ENCODE data around the gene RTP5. TPM values are rescaled to one million over a fixed set of nuclear protein-coding genes. Genes with fewer than 3 reads are reported as not detected.

The RTP5 gene
- total and polyA plus RNA-seq, 2 of the 8 experiments (the other 6 are each of a cell fraction or from before 2014, with no cell fraction given), result not detected

GRCh38 chr2:241909769-241910168, 40.2 kb downstream of the RTP5 start (continued):
- TF ChIP-seq, protein P1, sequence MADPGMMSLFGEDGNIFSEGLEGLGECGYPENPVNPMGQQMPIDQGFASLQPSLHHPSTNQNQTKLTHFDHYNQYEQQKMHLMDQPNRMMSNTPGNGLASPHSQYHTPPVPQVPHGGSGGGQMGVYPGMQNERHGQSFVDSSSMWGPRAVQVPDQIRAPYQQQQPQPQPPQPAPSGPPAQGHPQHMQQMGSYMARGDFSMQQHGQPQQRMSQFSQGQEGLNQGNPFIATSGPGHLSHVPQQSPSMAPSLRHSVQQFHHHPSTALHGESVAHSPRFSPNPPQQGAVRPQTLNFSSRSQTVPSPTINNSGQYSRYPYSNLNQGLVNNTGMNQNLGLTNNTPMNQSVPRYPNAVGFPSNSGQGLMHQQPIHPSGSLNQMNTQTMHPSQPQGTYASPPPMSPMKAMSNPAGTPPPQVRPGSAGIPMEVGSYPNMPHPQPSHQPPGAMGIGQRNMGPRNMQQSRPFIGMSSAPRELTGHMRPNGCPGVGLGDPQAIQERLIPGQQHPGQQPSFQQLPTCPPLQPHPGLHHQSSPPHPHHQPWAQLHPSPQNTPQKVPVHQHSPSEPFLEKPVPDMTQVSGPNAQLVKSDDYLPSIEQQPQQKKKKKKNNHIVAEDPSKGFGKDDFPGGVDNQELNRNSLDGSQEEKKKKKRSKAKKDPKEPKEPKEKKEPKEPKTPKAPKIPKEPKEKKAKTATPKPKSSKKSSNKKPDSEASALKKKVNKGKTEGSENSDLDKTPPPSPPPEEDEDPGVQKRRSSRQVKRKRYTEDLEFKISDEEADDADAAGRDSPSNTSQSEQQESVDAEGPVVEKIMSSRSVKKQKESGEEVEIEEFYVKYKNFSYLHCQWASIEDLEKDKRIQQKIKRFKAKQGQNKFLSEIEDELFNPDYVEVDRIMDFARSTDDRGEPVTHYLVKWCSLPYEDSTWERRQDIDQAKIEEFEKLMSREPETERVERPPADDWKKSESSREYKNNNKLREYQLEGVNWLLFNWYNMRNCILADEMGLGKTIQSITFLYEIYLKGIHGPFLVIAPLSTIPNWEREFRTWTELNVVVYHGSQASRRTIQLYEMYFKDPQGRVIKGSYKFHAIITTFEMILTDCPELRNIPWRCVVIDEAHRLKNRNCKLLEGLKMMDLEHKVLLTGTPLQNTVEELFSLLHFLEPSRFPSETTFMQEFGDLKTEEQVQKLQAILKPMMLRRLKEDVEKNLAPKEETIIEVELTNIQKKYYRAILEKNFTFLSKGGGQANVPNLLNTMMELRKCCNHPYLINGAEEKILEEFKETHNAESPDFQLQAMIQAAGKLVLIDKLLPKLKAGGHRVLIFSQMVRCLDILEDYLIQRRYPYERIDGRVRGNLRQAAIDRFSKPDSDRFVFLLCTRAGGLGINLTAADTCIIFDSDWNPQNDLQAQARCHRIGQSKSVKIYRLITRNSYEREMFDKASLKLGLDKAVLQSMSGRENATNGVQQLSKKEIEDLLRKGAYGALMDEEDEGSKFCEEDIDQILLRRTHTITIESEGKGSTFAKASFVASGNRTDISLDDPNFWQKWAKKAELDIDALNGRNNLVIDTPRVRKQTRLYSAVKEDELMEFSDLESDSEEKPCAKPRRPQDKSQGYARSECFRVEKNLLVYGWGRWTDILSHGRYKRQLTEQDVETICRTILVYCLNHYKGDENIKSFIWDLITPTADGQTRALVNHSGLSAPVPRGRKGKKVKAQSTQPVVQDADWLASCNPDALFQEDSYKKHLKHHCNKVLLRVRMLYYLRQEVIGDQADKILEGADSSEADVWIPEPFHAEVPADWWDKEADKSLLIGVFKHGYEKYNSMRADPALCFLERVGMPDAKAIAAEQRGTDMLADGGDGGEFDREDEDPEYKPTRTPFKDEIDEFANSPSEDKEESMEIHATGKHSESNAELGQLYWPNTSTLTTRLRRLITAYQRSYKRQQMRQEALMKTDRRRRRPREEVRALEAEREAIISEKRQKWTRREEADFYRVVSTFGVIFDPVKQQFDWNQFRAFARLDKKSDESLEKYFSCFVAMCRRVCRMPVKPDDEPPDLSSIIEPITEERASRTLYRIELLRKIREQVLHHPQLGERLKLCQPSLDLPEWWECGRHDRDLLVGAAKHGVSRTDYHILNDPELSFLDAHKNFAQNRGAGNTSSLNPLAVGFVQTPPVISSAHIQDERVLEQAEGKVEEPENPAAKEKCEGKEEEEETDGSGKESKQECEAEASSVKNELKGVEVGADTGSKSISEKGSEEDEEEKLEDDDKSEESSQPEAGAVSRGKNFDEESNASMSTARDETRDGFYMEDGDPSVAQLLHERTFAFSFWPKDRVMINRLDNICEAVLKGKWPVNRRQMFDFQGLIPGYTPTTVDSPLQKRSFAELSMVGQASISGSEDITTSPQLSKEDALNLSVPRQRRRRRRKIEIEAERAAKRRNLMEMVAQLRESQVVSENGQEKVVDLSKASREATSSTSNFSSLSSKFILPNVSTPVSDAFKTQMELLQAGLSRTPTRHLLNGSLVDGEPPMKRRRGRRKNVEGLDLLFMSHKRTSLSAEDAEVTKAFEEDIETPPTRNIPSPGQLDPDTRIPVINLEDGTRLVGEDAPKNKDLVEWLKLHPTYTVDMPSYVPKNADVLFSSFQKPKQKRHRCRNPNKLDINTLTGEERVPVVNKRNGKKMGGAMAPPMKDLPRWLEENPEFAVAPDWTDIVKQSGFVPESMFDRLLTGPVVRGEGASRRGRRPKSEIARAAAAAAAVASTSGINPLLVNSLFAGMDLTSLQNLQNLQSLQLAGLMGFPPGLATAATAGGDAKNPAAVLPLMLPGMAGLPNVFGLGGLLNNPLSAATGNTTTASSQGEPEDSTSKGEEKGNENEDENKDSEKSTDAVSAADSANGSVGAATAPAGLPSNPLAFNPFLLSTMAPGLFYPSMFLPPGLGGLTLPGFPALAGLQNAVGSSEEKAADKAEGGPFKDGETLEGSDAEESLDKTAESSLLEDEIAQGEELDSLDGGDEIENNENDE (IDR thresholded peaks at IDR 0.05; ENCODE audit: insufficient replicate concordance, low read length), result no peak
- no peak for TF ChIP-seq FOSL1 (IDR thresholded peaks at IDR 0.05; ENCODE audit: insufficient read depth, low read depth, low read length)
- TF ChIP-seq CTCF (IDR thresholded peaks at IDR 0.05; ENCODE audit: control extremely low read depth in 1 of 3, insufficient read depth in 1 of 3, low read depth in 1 of 3, low read length in 3 of 3), result no peak
- no peak for TF ChIP-seq RAD21 (IDR thresholded peaks at IDR 0.05 in 1 of 2, conservative IDR thresholded peaks at IDR 0.05 in 1 of 2; ENCODE audit: low read depth in 2 of 2, low read length in 2 of 2)
- no peak for TF ChIP-seq MAX (IDR thresholded peaks at IDR 0.05)
- no peak for TF ChIP-seq CTBP2 (IDR thresholded peaks at IDR 0.05; ENCODE audit: borderline replicate concordance, insufficient read depth, insufficient read length, low read length)
- TF ChIP-seq KDM4A (IDR thresholded peaks at IDR 0.05; ENCODE audit: low read depth, low read length, severe bottlenecking), result no peak
- TF ChIP-seq YY1 (IDR thresholded peaks at IDR 0.05; ENCODE audit: low read depth, low read length), result no peak
